IPS DF 19.7 (cell line): ENCODE data around the gene TM4SF18.
"Not testable (repeated sequence)": the region's sequence is repeated elsewhere in the genome, so short reads cannot be mapped to it uniquely, and the experiment has no call there.

Experiments used
- DNase-seq: peaks from one replicate; pipeline ENCODE4 v3.0.0-alpha.2; 2013; ENCODE audit warnings: low read depth, low spot score

TM4SF18 gene

GRCh38 chr3:149368674-149369497, 35.5 kb upstream of the TM4SF18 start:
- DNase-seq: no peak

- DNase-seq: no peak
Measured at GRCh38 chr3:149368201-149368673, 34.8 kb upstream of the TM4SF18 start.

GRCh38 chr3:149366941-149367840, 33.8 kb upstream of the TM4SF18 start:
- no peak for DNase-seq

GRCh38 chr3:149366031-149366430, 32.6 kb upstream of the TM4SF18 start:
- no peak for DNase-seq

GRCh38 chr3:149364624-149365023, 31.2 kb upstream of the TM4SF18 start:
- DNase-seq: no peak

- DNase-seq: no peak
Measured at GRCh38 chr3:149363053-149363452, 29.6 kb upstream of the TM4SF18 start.

GRCh38 chr3:149362366-149362765, 28.9 kb upstream of the TM4SF18 start:
- DNase-seq: no peak

- no peak for DNase-seq
Measured at GRCh38 chr3:149356630-149357029, 23.2 kb upstream of the TM4SF18 start.

GRCh38 chr3:149356044-149356592, 22.7 kb upstream of the TM4SF18 start:
- DNase-seq: no peak

GRCh38 chr3:149353581-149354184, 20.2 kb upstream of the TM4SF18 start:
- DNase-seq: no peak

GRCh38 chr3:149352556-149352955, 19.1 kb upstream of the TM4SF18 start:
- DNase-seq: peak; percentile 70

GRCh38 chr3:149343951-149344350, 10.5 kb upstream of the TM4SF18 start:
- DNase-seq: no peak

- no peak for DNase-seq
Measured at GRCh38 chr3:149342413-149343380, 9.3 kb upstream of the TM4SF18 start.

GRCh38 chr3:149340310-149340933, 7.0 kb upstream of the TM4SF18 start:
- no peak for DNase-seq

- peak; percentile 83 for DNase-seq
Measured at GRCh38 chr3:149339931-149340309, 6.5 kb upstream of the TM4SF18 start.

- not testable (repeated sequence) for DNase-seq
Measured at GRCh38 chr3:149337486-149337885, 4.0 kb upstream of the TM4SF18 start.

GRCh38 chr3:149336925-149337324, 3.5 kb upstream of the TM4SF18 start:
- DNase-seq: no peak

- no peak for DNase-seq
Measured at GRCh38 chr3:149332771-149333170, 665 bp downstream of the TM4SF18 start.

- DNase-seq: no peak
Measured at GRCh38 chr3:149332227-149332765, 1.1 kb downstream of the TM4SF18 start.

- DNase-seq: no peak
Measured at GRCh38 chr3:149331396-149331795, 2.0 kb downstream of the TM4SF18 start.
